ENCODE measurements around the gene EFNA5. TPM values are rescaled to one million over a fixed set of nuclear protein-coding genes. Genes with fewer than 3 reads are reported as not detected.
"Not testable (repeated sequence)": the region's sequence is repeated elsewhere in the genome, so short reads cannot be mapped to it uniquely, and the experiment has no call there.

EFNA5 gene
- total and polyA plus RNA-seq, 5 experiments from 2014 or later: 0.03 TPM; not detected in 4

DNA sequence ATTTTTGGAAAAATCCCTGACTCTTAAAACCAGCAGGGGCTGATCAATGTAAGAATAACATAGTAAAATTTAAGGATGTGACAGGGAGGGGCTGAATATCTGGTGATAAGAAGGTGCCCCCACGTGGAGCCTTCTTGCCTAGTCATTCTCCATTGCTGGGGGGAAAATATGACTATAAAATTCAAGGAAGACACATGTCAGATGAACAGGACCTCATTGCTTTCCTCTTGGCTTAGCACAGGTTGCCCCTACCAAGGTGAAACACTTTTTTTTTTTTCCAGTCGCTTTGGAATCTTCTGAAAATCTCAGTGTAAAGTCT lies 310.9 kb downstream of the EFNA5 start:
- peaks cover 0 to 1% (median 0%) of the 10 kb centered on the region in 9 donors for H3K9me3 Mint-ChIP-seq
- ATAC-seq (no peak), DNase-seq (no peak)
- POLR2A ChIA-PET: no interaction called here
- H3K27me3 Mint-ChIP-seq: no peaks in the 10 kb centered on the region
- H3K4me3 Mint-ChIP-seq: no peak overlapping the region
- H3K36me3 Mint-ChIP-seq: no peaks in the 10 kb centered on the region
- no peak overlapping the region for H3K27ac Mint-ChIP-seq
- H3K4me1 Mint-ChIP-seq: peaks cover 0 to 13% (median under 1%) of the 10 kb centered on the region in 4 donors

DNA sequence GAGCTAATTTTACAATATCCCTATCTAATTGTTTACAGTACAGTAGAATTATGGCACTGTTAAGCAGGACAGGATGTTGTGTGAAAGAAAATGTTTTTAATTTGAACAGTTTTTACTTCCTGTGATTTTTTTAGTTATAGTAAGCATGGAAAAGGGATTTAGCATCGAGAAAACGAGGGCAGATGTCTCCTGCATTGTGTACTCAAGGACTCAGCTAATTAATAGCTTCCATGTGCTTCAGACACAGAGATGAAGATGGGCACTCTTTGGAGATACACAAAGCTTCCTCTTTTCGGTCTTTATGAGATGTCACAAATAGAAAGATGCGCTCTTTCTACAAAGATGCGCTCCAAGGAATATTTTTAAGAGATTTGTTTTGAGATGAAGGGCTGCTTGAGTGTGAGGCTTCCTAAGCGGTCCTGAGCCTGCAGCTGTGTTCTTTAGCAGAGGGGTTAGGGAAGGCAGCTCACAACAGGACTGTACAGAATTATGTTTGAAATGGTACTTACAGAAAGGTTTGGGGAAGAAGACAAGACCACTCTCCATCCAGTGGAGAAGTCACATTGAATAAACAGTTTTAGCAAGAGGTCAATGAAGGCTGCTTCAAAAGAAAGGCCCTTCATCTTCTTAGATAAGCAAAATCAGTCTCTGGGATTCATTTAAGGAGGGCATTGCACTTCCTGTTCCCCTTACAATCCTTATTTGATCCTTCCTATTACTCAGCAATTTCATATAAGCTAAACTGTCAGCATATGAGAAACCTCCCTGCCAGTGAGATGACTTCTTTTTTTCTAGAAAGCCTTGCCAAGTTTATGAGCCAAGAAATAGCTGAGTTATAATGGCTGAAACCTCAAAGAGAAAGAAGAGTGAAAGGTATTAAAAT lies 311.5 kb downstream of the EFNA5 start:
- Mint-ChIP-seq H3K4me3 (no peak overlapping the region), H3K27me3 (no peaks in the 10 kb centered on the region), H3K4me1 (peaks cover 0 to 9% (median 0%) of the 10 kb centered on the region in 4 donors), H3K9me3 (peaks cover 0 to 3% (median 0%) of the 10 kb centered on the region in 9 donors), H3K36me3 (no peaks in the 10 kb centered on the region), H3K27ac (no peak overlapping the region)
- no peak for DNase-seq
- POLR2A ChIA-PET: no interaction called here
- ATAC-seq: no peak

DNA sequence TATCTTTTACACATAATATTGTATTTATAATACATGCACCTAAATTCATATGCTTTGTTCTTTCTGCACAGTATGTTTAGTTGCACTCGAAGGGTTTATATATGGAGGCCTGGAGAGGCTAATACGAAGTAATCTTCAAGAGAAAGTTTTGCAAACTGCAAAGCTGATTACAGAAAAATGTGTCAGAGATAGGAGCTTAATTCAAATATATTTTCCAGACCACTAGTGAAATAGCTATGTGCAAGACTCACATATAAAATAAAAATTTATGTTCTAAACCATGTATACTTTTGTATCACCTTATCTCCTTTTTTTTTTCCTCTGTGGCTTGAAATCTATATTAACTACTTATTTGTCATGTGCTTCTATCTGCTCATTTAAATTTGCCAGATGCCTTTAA lies 313.8 kb downstream of the EFNA5 start:
- peaks cover 0 to 5% (median 0%) of the 10 kb centered on the region in 3 donors for H3K36me3 Mint-ChIP-seq
- H3K27me3 Mint-ChIP-seq: peaks cover 0 to 14% (median 4%) of the 10 kb centered on the region in 5 donors
- no peak overlapping the region for H3K4me3 Mint-ChIP-seq
- POLR2A ChIA-PET: no interaction called here
- ATAC-seq (no peak), DNase-seq (no peak)
- H3K4me1 Mint-ChIP-seq: no peaks in the 10 kb centered on the region
- H3K9me3 Mint-ChIP-seq: peaks cover 0 to 14% (median 0%) of the 10 kb centered on the region in 9 donors
- H3K27ac Mint-ChIP-seq: no peak overlapping the region

DNA sequence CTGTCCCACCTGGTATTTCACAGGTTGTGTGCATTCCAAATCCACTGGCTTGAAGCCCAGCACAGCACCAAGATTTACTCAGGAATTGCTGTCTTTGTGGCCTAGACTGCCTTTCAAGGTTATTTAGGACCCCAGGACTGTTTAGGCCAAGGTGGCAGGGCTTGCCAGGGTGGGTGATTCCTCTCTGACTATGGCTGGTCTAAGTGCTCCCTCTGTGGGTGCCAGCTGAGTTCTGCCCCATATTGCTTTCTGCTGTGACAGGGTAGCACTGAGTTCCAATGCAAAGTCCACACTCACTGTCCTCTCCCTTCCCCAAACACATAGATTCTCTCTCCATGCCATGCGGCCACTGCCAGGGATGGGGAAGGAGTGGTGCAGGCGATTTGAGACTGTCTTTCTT lies 318.2 kb downstream of the EFNA5 start:
- Mint-ChIP-seq H3K9me3 (peaks cover 0 to 30% (median 3%) of the 10 kb centered on the region in 9 donors), H3K27me3 (peaks cover 0 to 21% (median 5%) of the 10 kb centered on the region in 5 donors), H3K4me3 (no peak overlapping the region), H3K4me1 (no peaks in the 10 kb centered on the region), H3K27ac (no peak overlapping the region), H3K36me3 (peaks cover 0 to 5% (median 0%) of the 10 kb centered on the region in 3 donors)
- DNase-seq (no peak), ATAC-seq (no peak)
- POLR2A ChIA-PET: no interaction called here

DNA sequence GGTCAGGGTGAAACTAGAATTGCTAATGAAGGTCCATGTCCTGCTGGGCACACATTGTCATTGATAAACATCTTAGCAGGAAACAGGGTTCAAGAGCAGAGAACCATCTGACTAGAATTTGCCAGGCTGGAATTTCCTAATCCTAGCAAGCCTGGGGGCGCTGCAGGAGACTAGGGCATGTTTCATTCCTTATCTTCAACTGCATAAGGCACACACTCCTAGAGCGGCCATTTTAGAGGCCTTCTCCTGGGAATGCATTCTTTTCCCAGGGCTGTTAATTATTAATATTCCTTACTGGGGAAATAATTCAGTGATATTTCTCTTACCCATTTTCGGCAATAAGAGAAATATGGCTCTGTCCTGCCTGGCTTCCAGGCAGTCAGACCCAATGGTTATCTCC lies 324.2 kb downstream of the EFNA5 start:
- POLR2A ChIA-PET, H3K4me1 Mint-ChIP-seq, ATAC-seq, DNase-seq, H3K27me3 Mint-ChIP-seq, H3K4me3 Mint-ChIP-seq, H3K27ac Mint-ChIP-seq: not testable (repeated sequence)
- Mint-ChIP-seq H3K9me3 (peaks cover 10 to 46% (median 32%) of the 10 kb centered on the region in 9 donors), H3K36me3 (peaks cover 0 to 29% (median 0%) of the 10 kb centered on the region in 3 donors)

DNA sequence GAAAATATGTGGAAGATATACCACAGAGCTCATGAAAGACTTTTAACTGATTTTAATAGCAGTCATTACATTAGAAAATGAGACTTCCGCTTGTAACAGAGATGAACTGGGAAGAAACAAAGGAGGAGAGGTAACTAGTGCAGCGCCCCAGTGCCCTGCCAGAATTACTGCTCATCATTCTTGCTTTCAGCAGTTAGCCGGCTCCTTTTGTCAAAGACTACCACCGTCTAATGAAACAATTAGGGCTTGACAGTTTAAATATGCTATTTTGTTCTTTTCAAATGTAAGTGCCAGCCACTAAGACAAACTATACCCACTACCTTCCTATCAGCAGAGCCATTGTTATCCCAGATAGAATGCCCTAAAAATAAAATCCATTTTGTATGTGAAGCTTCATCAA lies 328.4 kb downstream of the EFNA5 start:
- H3K4me3 Mint-ChIP-seq: no peak overlapping the region
- no peaks in the 10 kb centered on the region for H3K4me1 Mint-ChIP-seq
- ATAC-seq (no peak), DNase-seq (no peak)
- POLR2A ChIA-PET: no interaction called here
- H3K36me3 Mint-ChIP-seq: peaks cover 0 to 28% (median 0%) of the 10 kb centered on the region in 3 donors
- peaks cover 0 to 3% (median 0%) of the 10 kb centered on the region in 5 donors for H3K27me3 Mint-ChIP-seq
- H3K9me3 Mint-ChIP-seq: peaks cover 10 to 35% (median 27%) of the 10 kb centered on the region in 9 donors
- peak overlapping the region in 1 of 10 donors; percentile 40 for H3K27ac Mint-ChIP-seq

DNA sequence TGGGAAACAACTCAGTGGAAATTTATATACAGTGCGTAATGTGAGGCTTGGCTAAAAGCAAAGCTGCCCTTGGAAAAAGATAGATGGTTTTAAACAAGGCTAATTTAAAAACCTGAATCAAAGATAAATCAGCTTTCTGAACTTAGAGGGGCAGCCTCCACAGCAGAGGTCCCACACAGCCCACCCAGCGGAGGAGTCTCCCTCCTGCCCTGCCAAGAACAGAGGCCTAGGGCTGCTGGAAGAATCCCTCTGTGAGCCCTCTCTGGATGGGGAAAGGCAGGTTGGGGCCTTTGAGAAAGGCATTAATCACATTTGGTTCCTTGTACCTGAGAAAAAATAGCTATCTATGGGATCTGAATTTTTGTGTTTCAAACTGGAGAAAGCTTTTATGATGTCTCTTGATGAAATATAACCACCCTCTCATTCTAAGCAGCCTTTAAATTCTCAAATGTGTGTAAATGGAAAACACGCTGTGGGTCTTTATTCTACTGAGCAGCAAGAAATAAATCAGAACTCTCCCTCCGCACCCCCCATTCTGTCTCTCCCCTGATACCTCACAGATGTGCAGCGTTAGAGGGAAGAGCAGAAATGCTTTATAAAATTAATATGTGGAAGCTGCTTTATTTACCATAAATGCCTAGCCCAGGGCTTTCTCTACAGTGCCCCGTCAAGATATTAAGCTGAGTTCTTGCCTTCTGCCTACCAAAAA lies 329.2 kb downstream of the EFNA5 start:
- Mint-ChIP-seq H3K27me3 (peaks cover 0 to 3% (median 0%) of the 10 kb centered on the region in 5 donors), H3K4me3 (no peak overlapping the region), H3K4me1 (no peaks in the 10 kb centered on the region), H3K27ac (no peak overlapping the region), H3K36me3 (peaks cover 0 to 24% (median 0%) of the 10 kb centered on the region in 3 donors), H3K9me3 (peaks cover 6 to 28% (median 23%) of the 10 kb centered on the region in 9 donors)
- POLR2A ChIA-PET: no interaction called here
- ATAC-seq: no peak
- DNase-seq: no peak

DNA sequence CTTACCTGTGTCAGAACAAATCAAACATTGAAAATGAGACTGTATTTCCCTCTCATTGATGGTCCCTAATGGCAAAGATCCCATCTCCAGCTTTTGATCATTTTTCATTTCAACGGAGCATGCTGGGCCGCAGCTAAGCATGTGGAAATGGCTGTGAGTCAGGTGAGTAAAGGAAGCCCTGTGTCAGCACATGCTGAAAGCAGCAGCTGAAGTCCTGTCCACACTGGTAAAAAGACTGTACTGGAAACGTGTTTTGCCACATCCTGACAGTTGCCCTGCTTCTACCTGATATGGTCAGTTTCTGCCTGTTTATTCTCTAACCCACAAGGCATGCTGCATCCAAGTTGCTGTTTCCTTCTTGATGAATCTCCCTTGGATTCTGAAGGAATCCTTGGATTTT lies 330.1 kb downstream of the EFNA5 start:
- DNase-seq (no peak), ATAC-seq (no peak)
- H3K4me3 Mint-ChIP-seq: no peak overlapping the region
- H3K27ac Mint-ChIP-seq: no peak overlapping the region
- H3K9me3 Mint-ChIP-seq: peaks cover 6 to 20% (median 17%) of the 10 kb centered on the region in 9 donors
- peaks cover 0 to 3% (median 0%) of the 10 kb centered on the region in 5 donors for H3K27me3 Mint-ChIP-seq
- POLR2A ChIA-PET: no interaction called here
- no peaks in the 10 kb centered on the region for H3K4me1 Mint-ChIP-seq
- H3K36me3 Mint-ChIP-seq: peaks cover 0 to 16% (median 0%) of the 10 kb centered on the region in 3 donors

DNA sequence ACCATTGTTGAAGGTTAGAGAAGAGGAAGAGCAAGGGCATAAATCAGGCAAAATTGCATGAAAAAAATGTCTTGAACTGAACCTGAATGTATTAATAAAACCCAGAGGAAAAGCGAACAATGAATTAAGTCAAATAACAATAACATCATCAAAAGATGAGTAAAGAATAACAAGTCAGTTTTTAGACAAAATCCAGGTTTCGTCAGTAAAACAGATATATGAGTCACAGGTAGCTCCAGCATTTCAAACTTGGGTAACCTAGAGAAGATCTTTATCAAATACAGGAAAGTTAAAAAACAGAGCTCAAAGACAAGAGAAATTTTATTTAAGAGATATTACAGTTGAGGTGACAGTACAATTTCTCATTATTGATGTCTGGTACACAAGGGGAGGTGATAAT lies 332.4 kb downstream of the EFNA5 start:
- POLR2A ChIA-PET: no interaction called here
- Mint-ChIP-seq H3K27ac (no peak overlapping the region), H3K4me1 (no peaks in the 10 kb centered on the region), H3K36me3 (no peaks in the 10 kb centered on the region), H3K27me3 (peaks cover 0 to 3% (median 0%) of the 10 kb centered on the region in 5 donors), H3K4me3 (no peak overlapping the region), H3K9me3 (peaks cover 0 to 3% (median 0%) of the 10 kb centered on the region in 9 donors)
- ATAC-seq (no peak), DNase-seq (no peak)

DNA sequence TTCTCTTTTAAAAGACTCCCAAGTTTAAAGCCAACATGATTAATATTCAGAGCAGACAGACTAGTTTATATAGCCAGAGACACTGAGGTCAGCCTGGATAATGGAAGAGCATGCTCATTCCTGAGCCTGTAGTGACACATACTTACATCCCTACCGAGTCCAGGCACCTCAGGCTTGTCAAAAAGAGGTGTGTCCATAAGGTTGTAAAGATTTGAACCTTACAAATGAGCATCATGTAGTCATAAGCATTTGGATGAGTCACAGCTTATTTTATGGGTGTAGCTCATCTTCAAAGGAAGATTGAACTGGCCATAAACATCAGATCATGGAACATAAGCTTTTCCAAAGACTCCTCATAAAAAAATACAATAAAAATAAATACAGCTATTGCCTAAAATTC lies 333.5 kb downstream of the EFNA5 start:
- POLR2A ChIA-PET: no interaction called here
- ATAC-seq (no peak), DNase-seq (no peak)
- H3K27ac Mint-ChIP-seq: no peak overlapping the region
- no peaks in the 10 kb centered on the region for H3K36me3 Mint-ChIP-seq
- H3K4me1 Mint-ChIP-seq: no peaks in the 10 kb centered on the region
- H3K27me3 Mint-ChIP-seq: peaks cover 0 to 3% (median 0%) of the 10 kb centered on the region in 5 donors
- peaks cover 0 to 1% (median 0%) of the 10 kb centered on the region in 9 donors for H3K9me3 Mint-ChIP-seq
- H3K4me3 Mint-ChIP-seq: no peak overlapping the region

DNA sequence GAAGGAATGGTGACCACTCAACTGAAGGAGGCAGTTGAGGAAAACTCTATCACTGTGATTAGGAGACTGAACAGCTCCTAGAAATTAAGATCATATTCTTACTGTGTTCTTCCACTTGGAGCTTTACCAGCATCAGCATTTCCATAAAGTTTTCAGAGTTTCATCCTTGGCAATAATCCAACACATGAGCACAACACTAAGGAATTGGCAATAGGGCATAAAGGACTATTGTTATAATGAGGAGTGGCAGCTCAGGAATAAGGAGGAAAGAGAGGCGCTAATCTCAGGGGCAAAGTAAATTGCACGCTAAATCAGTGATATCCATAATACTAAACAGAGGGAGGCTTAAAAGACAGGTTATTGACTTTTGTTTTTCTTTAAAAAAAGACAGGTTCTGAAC lies 338.9 kb downstream of the EFNA5 start:
- Mint-ChIP-seq H3K36me3 (no peaks in the 10 kb centered on the region), H3K4me3 (no peak overlapping the region), H3K27ac (no peak overlapping the region), H3K9me3 (peaks cover 0 to 2% (median 0%) of the 10 kb centered on the region in 9 donors), H3K4me1 (no peaks in the 10 kb centered on the region), H3K27me3 (peaks cover 0 to 4% (median 0%) of the 10 kb centered on the region in 5 donors)
- ATAC-seq (no peak), DNase-seq (no peak)
- POLR2A ChIA-PET: no interaction called here

DNA sequence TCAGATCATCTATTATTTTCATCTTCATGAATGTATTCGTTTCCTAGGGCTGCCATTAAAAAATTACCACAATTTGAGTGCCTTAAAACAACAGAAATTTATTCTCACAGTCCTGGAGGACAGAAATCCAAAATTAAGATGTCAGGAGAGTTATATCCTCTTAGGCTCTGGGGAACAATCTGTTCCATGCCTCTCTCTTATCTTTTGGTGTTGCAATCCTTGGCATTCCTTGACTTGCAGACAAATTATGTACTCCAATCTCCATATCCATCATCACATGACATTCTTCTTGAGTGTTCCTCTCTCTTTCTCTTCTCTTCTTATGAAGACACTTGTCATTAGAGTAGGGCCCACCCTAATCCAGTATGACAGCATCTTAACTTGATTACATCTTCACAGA lies 339.4 kb downstream of the EFNA5 start:
- H3K36me3 Mint-ChIP-seq: no peaks in the 10 kb centered on the region
- H3K27ac Mint-ChIP-seq: no peak overlapping the region
- H3K4me3 Mint-ChIP-seq: no peak overlapping the region
- DNase-seq (no peak), ATAC-seq (no peak)
- POLR2A ChIA-PET: no interaction called here
- H3K9me3 Mint-ChIP-seq: peaks cover 0 to 2% (median 0%) of the 10 kb centered on the region in 9 donors
- no peaks in the 10 kb centered on the region for H3K4me1 Mint-ChIP-seq
- peaks cover 0 to 4% (median 0%) of the 10 kb centered on the region in 5 donors for H3K27me3 Mint-ChIP-seq

DNA sequence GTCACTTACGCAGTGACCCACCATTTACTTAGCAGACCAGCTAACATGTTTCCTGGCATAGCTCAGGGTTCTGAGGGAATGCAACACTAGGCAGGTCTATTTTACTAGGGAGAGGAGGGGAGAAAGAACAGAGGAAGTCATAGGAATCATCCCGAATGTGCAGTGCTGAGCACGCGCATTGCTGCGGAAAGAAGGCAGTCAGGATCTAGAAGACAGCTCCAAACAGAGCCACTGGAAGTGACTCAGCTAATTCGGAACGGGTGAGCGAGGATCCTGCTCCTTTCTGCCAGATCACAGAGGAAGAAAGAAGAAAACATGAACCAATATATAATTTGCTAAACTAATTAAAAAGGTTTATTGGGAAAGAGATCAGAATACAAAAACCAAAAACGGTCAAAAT lies 339.8 kb downstream of the EFNA5 start:
- Mint-ChIP-seq H3K4me1 (no peaks in the 10 kb centered on the region), H3K27ac (no peak overlapping the region), H3K9me3 (peaks cover 0 to 2% (median 0%) of the 10 kb centered on the region in 9 donors), H3K4me3 (no peak overlapping the region), H3K36me3 (no peaks in the 10 kb centered on the region), H3K27me3 (peaks cover 0 to 4% (median under 1%) of the 10 kb centered on the region in 5 donors)
- POLR2A ChIA-PET: no interaction called here
- DNase-seq (no peak), ATAC-seq (no peak)
